Measurements from ENCODE around the gene TBCEL.

The TBCEL gene

GRCh38 chr11:121100943-121101342 lies 77.0 kb downstream of the TBCEL start, which contains the start of gene TECTA:
Gene TECTA, plus strand, starts transcription at chr11:121101243. Its CDS starts 1,423 bp downstream, at chr11:121102666.
- no peak for DNase-seq (ENCODE audit: low read depth)
- no peak within 1 kb of the TSS for H3K4me3 ChIP-seq (ENCODE audit: low read depth, low read length)
- no peak for TF ChIP-seq CTCF (IDR thresholded peaks at IDR 0.05; ENCODE audit: control insufficient read depth, extremely low read depth, insufficient read depth)

- DNase-seq (ENCODE audit: low read depth), result no peak
- no peak overlapping the region for H3K4me3 ChIP-seq (ENCODE audit: low read depth, low read length)
- no peak; the same call in 1 of the 2 replicates for TF ChIP-seq CTCF (IDR thresholded peaks at IDR 0.05; ENCODE audit: control insufficient read depth, extremely low read depth, insufficient read depth)
Measured at GRCh38 chr11:121104312-121104762, 80.4 kb downstream of the TBCEL start.

- no peak overlapping the region for H3K4me3 ChIP-seq (ENCODE audit: low read depth, low read length)
- TF ChIP-seq CTCF (IDR thresholded peaks at IDR 0.05; ENCODE audit: control insufficient read depth, extremely low read depth, insufficient read depth), result no peak
- peak; percentile 44 for DNase-seq (ENCODE audit: low read depth)
Measured at GRCh38 chr11:121105063-121105480, 81.2 kb downstream of the TBCEL start.

- no peak for TF ChIP-seq CTCF (IDR thresholded peaks at IDR 0.05; ENCODE audit: control insufficient read depth, extremely low read depth, insufficient read depth)
- DNase-seq (ENCODE audit: low read depth), result peak; percentile 54
Measured at GRCh38 chr11:121105481-121106195, 81.7 kb downstream of the TBCEL start.

GRCh38 chr11:121106812-121107211 lies 82.9 kb downstream of the TBCEL start:
- no peak for DNase-seq (ENCODE audit: low read depth)
- TF ChIP-seq CTCF (IDR thresholded peaks at IDR 0.05; ENCODE audit: control insufficient read depth, extremely low read depth, insufficient read depth), result no peak
- no peak overlapping the region for H3K4me3 ChIP-seq (ENCODE audit: low read depth, low read length)

More at GRCh38 chr11:121105481-121106195, 81.7 kb downstream of the TBCEL start:
- H3K4me3 ChIP-seq (ENCODE audit: low read depth, low read length), result no peak overlapping the region

GRCh38 chr11:121108413-121108812 lies 84.5 kb downstream of the TBCEL start:
- no peak for TF ChIP-seq CTCF (IDR thresholded peaks at IDR 0.05; ENCODE audit: control insufficient read depth, extremely low read depth, insufficient read depth)
- no peak overlapping the region for H3K4me3 ChIP-seq (ENCODE audit: low read depth, low read length)

GRCh38 chr11:121109471-121109870 lies 85.6 kb downstream of the TBCEL start:
- H3K4me3 ChIP-seq (ENCODE audit: low read depth, low read length), result no peak overlapping the region
- no peak for TF ChIP-seq CTCF (IDR thresholded peaks at IDR 0.05; ENCODE audit: control insufficient read depth, extremely low read depth, insufficient read depth)
- DNase-seq (ENCODE audit: low read depth), result no peak

More at GRCh38 chr11:121108413-121108812, 84.5 kb downstream of the TBCEL start:
- no peak for DNase-seq (ENCODE audit: low read depth)

Measured in LNCaP clone FGC (cell line).